NCI-H1417 (cell line): ENCODE results near the gene SI.
"Not testable (repeated sequence)": the region's sequence is repeated elsewhere in the genome, so short reads cannot be mapped to it uniquely, and the experiment has no call there.

ENCODE experiments used
- DNase-seq, 3 experiments: peaks; one replicate each; lab custom pipeline; 2025; lab: John Stamatoyannopoulos, UW

SI gene

DNA sequence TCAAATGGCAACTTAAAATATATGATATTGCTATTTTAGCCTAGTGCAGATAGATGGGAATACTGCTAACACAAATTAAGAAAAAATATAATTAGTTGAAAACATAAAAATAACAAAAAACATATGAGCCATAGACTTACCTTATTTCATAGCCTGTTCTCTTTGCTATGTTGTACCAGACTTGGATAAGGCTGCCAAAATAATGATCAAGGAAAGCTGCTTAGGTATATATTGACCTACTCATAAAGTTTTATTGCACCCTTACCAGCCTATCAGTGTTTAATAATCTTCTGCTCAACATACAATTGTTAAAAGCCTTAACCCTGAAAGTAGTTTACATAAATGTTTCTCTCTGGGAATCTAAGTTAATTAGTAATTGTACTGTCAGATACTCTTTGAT, at the start of gene SI:
SI (minus strand) TSS at position 204 of the 400 bp plus-strand sequence. CDS start 2,484 bp downstream, outside the sequence.
- DNase-seq, result peak in 1 of 3 experiments; percentile 32

DNA sequence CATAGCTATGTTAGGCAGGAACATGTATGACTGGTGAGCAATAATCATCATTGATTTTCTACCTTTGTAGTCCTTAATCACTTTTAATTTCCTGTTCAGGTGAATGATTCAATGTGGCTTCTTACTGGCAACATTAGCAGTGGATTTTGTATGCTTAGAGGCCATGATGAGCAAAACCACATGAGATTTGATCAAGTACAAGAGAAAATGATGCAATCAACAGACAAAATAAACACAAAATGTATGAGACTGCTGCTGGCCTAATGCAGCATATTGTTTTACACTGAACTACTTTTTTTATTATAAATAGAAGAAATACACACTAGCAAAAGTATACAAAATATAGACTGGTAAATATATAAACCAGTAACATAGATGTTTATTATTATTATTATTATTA, 47.5 kb upstream of the SI start:
- no peak for DNase-seq

DNA sequence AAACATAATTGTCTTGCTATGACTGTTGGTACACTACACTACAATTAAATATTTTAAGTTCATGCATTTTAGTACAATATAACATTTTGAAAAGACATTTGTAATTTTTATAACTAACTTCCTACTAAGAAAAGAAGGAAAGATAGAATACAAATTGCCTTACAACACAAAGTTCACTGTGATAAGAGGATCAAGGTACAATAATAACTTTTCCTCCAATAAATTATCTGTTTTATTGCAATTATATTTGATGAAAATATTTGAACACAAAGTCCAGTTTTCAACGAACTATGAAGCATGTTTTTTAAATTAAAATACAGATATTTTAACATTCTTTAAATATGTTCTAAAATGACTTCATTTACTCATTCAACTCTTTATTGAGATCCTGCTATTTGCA, 33.1 kb upstream of the SI start:
- DNase-seq, result no peak

DNA sequence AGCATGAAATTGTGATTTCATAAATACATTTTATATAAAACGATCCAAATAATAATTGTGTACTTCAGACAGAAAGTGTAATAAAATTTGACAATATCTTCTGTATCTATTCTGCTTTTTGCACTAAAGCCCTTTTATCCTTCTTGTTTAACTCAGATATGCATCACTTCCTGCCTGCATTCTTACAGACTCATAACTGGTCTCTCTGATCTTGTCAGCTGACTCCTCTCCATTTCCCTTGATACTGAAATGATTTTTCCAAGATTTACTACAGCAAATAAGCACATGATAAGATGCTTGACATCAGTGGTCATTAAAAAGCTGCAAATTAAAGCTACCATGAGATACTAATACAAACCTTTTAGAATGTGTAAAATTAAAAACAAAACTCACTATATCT, 25.3 kb upstream of the SI start:
- no peak for DNase-seq

DNA sequence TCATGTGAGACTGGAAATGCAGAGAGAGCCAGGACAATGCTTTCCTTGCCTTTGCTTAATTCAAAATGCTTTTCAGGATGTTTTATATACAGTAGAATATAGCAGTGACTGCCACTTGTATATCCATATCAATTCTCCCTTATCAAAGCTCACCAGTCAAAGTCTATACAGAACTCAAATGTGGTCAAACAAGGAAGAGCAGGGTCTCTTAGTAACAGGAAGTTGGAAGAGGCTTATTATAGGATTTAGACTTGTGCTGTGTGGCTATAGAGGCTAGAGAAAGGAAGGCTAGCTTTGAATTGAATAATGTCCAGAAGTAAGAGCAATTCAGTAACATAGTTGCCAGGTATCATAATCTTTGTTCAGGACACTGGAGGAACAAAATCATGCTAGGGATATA, 4.4 kb upstream of the SI start:
- no peak for DNase-seq

DNA sequence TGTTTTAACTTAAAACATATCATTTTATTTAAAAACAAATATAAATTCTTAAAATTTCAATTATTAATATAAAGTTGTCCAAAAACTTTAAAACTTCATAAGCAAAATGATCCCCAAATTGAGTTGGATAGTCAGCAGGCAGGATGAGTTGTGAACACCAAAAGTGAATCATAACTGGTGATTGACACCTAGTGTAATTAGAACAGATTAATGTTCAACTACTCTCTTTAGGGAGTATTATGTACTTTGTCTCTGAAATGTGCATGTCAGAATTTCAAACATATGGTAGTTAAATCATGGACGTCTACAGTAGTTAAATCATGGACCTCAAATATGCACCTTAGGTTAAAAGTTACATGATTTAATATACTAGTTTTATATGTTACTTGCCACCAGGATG, 2.9 kb upstream of the SI start:
- no peak for DNase-seq

DNA sequence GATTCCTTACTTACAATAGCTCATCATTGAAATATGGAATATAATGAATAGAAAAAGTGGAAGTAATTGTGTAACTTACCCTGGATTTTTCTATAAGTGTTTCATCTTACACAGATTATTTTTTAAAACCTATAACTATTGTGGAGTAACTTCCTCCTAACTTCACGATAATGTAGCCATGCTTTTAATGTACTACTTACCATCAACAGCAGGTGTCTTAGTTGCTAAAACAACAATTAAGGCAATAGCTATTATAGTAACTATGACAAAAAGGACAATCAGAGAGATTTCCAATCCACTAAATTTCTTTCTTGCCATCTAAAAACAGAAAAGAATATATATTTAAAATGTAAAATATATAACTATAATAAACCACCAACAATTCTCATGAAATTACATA, 2.6 kb downstream of the SI start:
- peak in 1 of 3 experiments; percentile 48 for DNase-seq

DNA sequence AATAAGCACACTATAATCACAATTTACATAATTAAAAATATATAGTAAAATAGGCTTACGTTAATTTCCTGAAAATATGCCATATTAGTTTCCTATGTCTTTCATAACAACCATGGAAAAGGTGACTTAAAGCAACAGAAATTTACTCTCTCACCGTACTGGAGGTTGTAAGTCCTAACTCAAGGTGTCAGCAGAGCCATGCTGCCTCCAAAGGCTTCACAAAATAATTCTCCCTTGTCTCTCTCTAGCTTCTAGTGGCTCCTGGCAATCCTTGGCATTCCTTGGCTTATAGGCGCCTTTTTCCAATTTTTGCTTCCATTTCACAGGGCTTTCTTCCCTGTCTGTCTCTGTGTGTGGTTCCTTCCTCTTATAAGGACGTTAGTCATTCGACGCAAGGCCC, 7.6 kb downstream of the SI start:
- no peak for DNase-seq

DNA sequence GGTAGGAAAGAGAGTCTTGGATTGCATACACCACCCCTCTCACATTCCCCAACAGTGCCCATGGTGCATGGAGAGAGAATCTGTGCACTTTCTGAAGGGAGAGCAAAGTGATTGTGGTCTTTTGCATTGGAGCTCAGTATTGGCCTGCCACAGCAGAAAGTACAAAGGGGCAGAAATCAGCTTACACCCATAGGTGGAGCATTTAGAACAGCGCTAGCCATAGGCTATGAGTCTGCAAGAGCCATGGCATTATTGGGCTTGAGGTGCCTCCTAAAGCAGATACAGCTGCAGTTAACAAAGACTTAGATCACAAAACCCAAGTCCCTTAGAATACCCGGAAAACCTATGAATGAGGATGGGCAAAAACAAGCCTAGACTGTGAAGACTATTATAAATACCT, 21.8 kb downstream of the SI start:
- DNase-seq, result no peak

DNA sequence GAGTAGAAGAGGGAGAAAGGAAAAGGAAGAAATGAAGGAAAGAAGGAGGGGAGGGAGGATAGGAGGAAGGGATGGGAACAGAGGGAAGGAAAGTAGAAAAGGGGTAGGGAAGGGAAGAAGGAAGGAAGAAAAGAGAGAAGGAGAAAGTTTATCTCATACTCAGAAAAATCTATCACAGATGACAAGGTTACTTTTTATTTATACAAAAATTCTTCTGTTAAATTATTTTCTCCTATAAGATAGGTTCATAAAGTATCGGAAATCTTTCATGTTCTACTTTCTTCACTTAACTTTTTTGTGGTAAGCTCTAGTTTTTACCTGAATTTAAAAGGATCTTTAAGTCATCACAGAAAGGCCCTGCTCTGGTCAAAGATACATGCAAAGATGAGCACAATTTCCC, 38.1 kb downstream of the SI start:
- no peak for DNase-seq

DNA sequence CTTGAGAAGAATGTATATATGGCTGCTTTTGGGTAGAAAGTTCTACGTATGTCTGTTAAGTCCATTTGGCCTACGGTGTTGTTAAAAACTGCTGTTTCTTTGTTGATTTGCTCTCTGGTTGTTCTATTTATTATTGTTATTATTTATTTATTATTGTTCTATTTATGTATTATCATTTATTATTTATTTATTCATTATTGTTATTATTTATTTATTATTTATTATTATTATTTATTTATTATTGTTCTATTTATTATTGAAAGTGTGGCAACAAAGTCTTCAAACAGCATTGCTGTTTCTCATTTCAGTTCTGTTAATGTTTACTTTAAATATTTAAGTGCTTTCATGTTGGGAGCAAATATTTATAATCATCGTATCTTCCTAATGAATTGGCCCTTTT, 66.7 kb downstream of the SI start:
- no peak for DNase-seq

DNA sequence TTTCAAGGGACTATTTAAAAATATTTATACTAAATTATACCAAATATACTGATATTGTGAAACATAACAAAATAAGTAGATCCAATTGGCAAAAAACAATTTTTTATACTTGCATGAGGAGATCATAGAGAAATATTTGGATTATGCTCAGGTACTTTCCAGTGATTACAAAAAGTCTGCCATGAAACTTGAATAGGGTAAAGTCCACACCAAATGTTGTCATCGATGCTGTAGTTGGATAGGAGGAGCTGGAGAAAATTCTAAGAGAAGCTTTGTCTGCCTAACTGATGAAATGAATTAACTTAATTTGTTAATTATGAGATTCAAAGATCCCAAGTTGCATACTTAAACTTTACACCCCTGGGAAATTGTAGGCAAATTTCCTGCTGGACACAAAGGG, 93.3 kb downstream of the SI start:
- no peak for DNase-seq

DNA sequence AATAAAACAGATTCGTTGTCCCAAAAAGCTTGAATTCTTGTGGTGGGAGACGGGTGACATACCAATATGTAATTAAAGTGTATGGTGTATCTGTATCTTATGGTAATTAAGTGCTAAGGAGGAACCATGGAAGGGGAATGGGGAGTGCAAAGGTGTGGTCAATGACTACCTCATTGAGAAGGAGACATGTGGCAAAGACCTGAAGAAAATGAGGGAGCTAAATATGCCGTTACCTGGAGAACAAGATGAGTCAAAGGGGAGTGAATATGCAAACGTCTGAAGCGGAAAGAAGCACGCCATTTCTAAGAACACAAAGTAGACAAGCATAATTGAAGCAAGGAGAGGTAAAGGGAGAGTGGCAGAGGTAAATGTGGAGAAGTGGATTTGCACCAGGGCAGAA, 115.7 kb downstream of the SI start:
- no peak for DNase-seq

DNA sequence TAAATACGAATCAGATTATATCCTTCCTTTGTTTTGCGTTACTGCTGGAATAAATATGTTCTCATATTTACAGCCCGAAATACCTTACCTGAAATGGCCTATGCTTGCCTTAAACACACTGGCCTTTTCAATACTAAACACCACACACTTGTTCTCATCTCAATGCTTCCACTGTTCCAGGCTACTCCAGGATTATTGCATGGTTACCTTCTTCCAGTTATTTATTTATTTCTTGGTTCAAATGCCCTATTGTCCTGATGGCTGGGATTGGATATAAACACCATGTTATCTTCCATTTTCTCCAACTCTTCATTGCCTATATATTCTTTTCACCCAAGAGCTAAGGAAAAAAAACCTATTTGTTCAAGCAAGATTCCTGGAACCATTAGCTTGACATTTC, 125.3 kb downstream of the SI start:
- DNase-seq, result no peak

DNA sequence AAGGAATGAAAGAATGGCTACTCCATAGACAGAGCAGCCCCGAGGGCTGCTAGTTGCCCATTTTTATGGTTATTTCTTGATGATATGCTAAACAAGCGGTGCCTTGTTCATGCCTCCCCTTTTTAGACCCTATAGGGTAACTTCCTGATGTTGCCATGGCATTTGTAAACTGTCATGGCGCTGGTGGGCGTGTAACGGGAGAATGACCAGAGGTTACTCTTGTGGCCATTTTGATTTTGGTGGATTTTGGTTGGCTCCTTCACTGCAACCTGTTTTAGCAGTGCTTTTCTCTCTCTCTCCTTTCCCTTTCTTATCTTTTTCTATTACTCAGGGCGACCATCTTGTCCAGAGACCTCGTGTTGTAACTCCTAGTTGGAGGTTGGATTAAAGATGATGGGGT, 126.9 kb downstream of the SI start:
- not testable (repeated sequence) for DNase-seq

DNA sequence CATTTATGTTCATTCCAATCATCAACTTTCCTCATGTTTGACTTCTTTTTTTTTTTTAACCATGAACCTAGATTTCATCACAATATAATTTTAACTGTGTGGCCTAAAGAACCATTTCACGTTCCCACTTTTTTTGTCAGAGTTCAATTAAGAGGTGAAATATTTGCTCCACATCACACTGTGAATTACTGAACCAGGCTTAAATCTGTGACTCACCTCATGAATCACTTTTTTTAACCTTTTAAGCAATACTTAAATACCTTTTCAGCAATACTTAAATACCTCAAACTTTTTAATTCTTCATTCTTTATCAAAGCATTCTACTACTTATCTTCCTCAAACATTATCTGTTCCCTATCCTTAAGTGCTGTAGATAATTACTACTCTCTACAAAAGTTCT, 137.6 kb downstream of the SI start:
- no peak for DNase-seq

DNA sequence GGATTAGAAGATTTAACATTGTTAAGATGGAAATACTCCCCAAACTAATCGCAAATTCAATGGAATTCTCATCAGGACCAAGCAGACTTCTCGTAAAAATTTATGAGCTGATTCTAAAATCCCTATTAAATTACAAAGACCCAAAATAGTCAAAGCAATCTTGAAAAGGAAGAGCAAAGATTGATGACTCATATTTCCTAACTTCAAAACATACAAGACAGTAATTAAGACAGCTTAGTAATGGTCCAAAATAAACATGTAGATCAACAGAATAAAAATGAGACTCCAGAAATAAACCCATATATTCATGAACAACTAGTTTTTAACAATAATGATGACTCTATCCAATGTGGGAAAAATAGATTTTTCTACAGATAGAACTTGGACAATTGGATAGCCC, 148.7 kb downstream of the SI start:
- no peak for DNase-seq
